Brain microvascular endothelial cell (primary cell): ENCODE measurements around the gene SLC19A1.
"Not testable (repeated sequence)": the region's sequence is repeated elsewhere in the genome, so short reads cannot be mapped to it uniquely, and the experiment has no call there.

Experiments
- DNase-seq: peaks from one replicate; pipeline ENCODE4 v3.0.0-alpha.2; 2020
- H3K27ac ChIP-seq: fragments of 250-450 bp; sonication (Bioruptor Pico); 2 replicates; pipeline ENCODE4 v1.5.1; 2020; ENCODE audit warnings: mild to moderate bottlenecking, moderate library complexity
- H3K27me3 ChIP-seq: fragments of 250-450 bp; sonication (Bioruptor Pico); replicated peaks from 2 replicates; pipeline ENCODE4 v1.5.1; 2020; ENCODE audit warnings: mild to moderate bottlenecking
- H3K36me3 ChIP-seq: fragments of 250-450 bp; sonication (Bioruptor Pico); replicated peaks from 2 replicates; pipeline ENCODE4 v1.5.1; 2020; ENCODE audit warnings: mild to moderate bottlenecking
- H3K4me3 ChIP-seq: 2 replicates; pipeline ENCODE4 v1.5.1; 2011; ENCODE audit warnings: low read depth, mild to moderate bottlenecking, control low read depth, low read length, moderate library complexity
- CTCF ChIP-seq: IDR thresholded peaks from 2 replicates; pipeline ENCODE4 v1.5.1; 2011; ENCODE audit warnings: low read depth, mild to moderate bottlenecking, moderate library complexity, low read length, control low read depth, inconsistent platforms; ENCODE audit errors: missing control alignments
- in situ Hi-C: cut with HindIII; loops from 2 replicates; pipeline ENCODE4 v1.10.0; 2017; ENCODE audit warnings: low sequenced_read_pairs, low pct_ligation_motif_present

The SLC19A1 gene

GRCh38 chr21:45506241-45506817 lies 35.9 kb downstream of the SLC19A1 start:
- Histone ChIP-seq H3K27ac (no peak overlapping the region), H3K27me3 (no peaks in the 10 kb centered on the region), H3K4me3 (no peak overlapping the region), H3K36me3 (peaks cover 24% of the 10 kb centered on the region)
- DNase-seq: no peak
- in situ Hi-C loops: no loop called here
- no peak for TF ChIP-seq CTCF

- H3K4me3 ChIP-seq: no peak overlapping the region
- no peaks in the 10 kb centered on the region for H3K27me3 ChIP-seq
- no peak for DNase-seq
- no peak for TF ChIP-seq CTCF
- peaks cover 19% of the 10 kb centered on the region for H3K36me3 ChIP-seq
- in situ Hi-C loops: no loop called here
- no peak overlapping the region for H3K27ac ChIP-seq
Measured at GRCh38 chr21:45505416-45506021, 36.7 kb downstream of the SLC19A1 start.

- no peak for DNase-seq
- TF ChIP-seq CTCF: no peak
- Histone ChIP-seq H3K4me3 (no peak overlapping the region), H3K27ac (no peak overlapping the region), H3K36me3 (peaks cover 16% of the 10 kb centered on the region), H3K27me3 (no peaks in the 10 kb centered on the region)
- in situ Hi-C loops: no loop called here
Measured at GRCh38 chr21:45504516-45505415, 37.5 kb downstream of the SLC19A1 start.

GRCh38 chr21:45504021-45504515 lies 38.2 kb downstream of the SLC19A1 start:
- TF ChIP-seq CTCF: no peak
- DNase-seq: no peak
- Histone ChIP-seq H3K27ac (no peak overlapping the region), H3K36me3 (peaks cover 14% of the 10 kb centered on the region), H3K27me3 (no peaks in the 10 kb centered on the region), H3K4me3 (no peak overlapping the region)
- in situ Hi-C loops: no loop called here

- in situ Hi-C loops, H3K27ac ChIP-seq: not testable (repeated sequence)
Measured at GRCh38 chr21:45503226-45503625, 39.0 kb downstream of the SLC19A1 start.

GRCh38 chr21:45502600-45502999 lies 39.6 kb downstream of the SLC19A1 start:
- no peak overlapping the region for H3K27ac ChIP-seq
- no peak for TF ChIP-seq CTCF
- in situ Hi-C loops: no loop called here
- H3K27me3 ChIP-seq: no peaks in the 10 kb centered on the region
- H3K36me3 ChIP-seq: peaks cover 22% of the 10 kb centered on the region
- H3K4me3 ChIP-seq: no peak overlapping the region
- no peak for DNase-seq

More at GRCh38 chr21:45503226-45503625, 39.0 kb downstream of the SLC19A1 start:
- DNase-seq, H3K4me3 ChIP-seq, H3K27me3 ChIP-seq: not testable (repeated sequence)
- peaks cover 19% of the 10 kb centered on the region for H3K36me3 ChIP-seq
